T-cell (primary cell): ENCODE results near the gene CLIP2. TPM values are rescaled to one million over a fixed set of nuclear protein-coding genes. Genes with fewer than 3 reads are reported as not detected.
"Not testable (repeated sequence)": the region's sequence is repeated elsewhere in the genome, so short reads cannot be mapped to it uniquely, and the experiment has no call there.

Source experiments
- ATAC-seq, 4 experiments: fragments of 200-7000 bp in 3 of 4; fragments of 150-1000 bp in 1 of 4; cut with Tn5 transposase; replicated peaks in 1 of 4; 1 replicate in 3 of 4; 2 replicates in 1 of 4; pipeline ENCODE4 v1.10.0; 2021; ENCODE audit warnings: moderate library complexity in 3 of 4, mild to moderate bottlenecking in 2 of 4, moderate number of reproducible peaks in 1 of 4
- CTCF ChIA-PET, 2 donors: fragments of 300-600 bp; sonication (Branson Sonifier 250); formaldehyde crosslinking; loops; one replicate each; lab custom pipeline; 2022; ENCODE audit warnings: antibody characterized with exemption in 2 of 2; lab: Charles Lee
- POLR2A ChIA-PET, 2 donors: fragments of 300-600 bp; sonication (Branson Sonifier 250); formaldehyde crosslinking; loops; one replicate each; lab custom pipeline; 2022; ENCODE audit warnings: antibody characterized with exemption in 2 of 2; lab: Charles Lee
- DNase-seq, 35 experiments: peaks; one replicate each; pipeline versions ENCODE4 v3.0.0 to v3.0.0-alpha.2; 2013 to 2023
- H3K27ac ChIP-seq: one replicate; pipeline ENCODE4 v1.5.1; 2013; ENCODE audit warnings: low read length
- H3K27me3 ChIP-seq, 2 experiments: replicated peaks in 1 of 2; 1 replicate in 1 of 2; 2 replicates in 1 of 2; pipeline versions ENCODE4 v1.6.1 to v1.7.0; 2013; ENCODE audit warnings: low read length in 1 of 2, mixed read lengths in 1 of 2; ENCODE audit not compliant: control insufficient read depth in 2 of 2, insufficient read depth in 2 of 2; ENCODE audit errors: extremely low read depth in 1 of 2
- H3K36me3 ChIP-seq, 2 donors: 1 replicate in 1 of 2; 2 replicates in 1 of 2; pipeline versions ENCODE4 v1.6.1 to v1.7.0; 2013; ENCODE audit warnings: low read length in 1 of 2; ENCODE audit not compliant: control insufficient read depth in 2 of 2, insufficient read depth in 1 of 2; ENCODE audit errors: extremely low read depth in 1 of 2
- H3K4me1 ChIP-seq, 2 experiments: 1 replicate in 1 of 2; 2 replicates in 1 of 2; pipeline versions ENCODE4 v1.6.1 to v1.7.0; 2013; ENCODE audit warnings: low read length in 2 of 2, mixed read lengths in 1 of 2; ENCODE audit not compliant: insufficient read depth in 2 of 2, control insufficient read depth in 1 of 2; ENCODE audit errors: extremely low read depth in 1 of 2
- H3K4me3 ChIP-seq, 2 donors: 1 replicate in 1 of 2; 2 replicates in 1 of 2; pipeline versions ENCODE4 v1.5.1 to v1.7.0; 2013; ENCODE audit warnings: mild to moderate bottlenecking in 2 of 2, low read length in 1 of 2, moderate library complexity in 1 of 2; ENCODE audit not compliant: control insufficient read depth in 1 of 2; ENCODE audit errors: extremely low read depth in 1 of 2
- H3K9me3 ChIP-seq: 2 replicates; pipeline ENCODE4 v1.7.0; 2013
- H3K27ac Mint-ChIP-seq, 2 donors: one replicate each; pipeline ENCODE4 v1.8.0; 2020 to 2021; ENCODE audit warnings: mild to moderate bottlenecking in 2 of 2, mixed read lengths in 2 of 2
- H3K27me3 Mint-ChIP-seq, 2 donors: one replicate each; pipeline ENCODE4 v1.8.0; 2021 to 2022; ENCODE audit warnings: mixed read lengths in 2 of 2
- H3K36me3 Mint-ChIP-seq: one replicate; pipeline ENCODE4 v1.8.0; 2021; ENCODE audit warnings: mixed read lengths
- H3K4me1 Mint-ChIP-seq, 3 donors: one replicate each; pipeline ENCODE4 v1.8.0; 2020 to 2022; ENCODE audit warnings: mixed read lengths in 3 of 3, mild to moderate bottlenecking in 1 of 3
- H3K4me3 Mint-ChIP-seq, 3 donors: one replicate each; pipeline ENCODE4 v1.8.0; 2020 to 2022; ENCODE audit warnings: mild to moderate bottlenecking in 3 of 3, mixed read lengths in 3 of 3, moderate library complexity in 3 of 3
- H3K9me3 Mint-ChIP-seq, 3 donors: one replicate each; pipeline ENCODE4 v1.8.0; 2020 to 2022; ENCODE audit warnings: mixed read lengths in 3 of 3
- WGBS: methylation state at CpG from one replicate; pipeline ENCODE4 v1.1.5; 2013; ENCODE audit warnings: missing lambda C conversion rate; ENCODE audit not compliant: insufficient coverage; 5-methylcytosine and 5-hydroxymethylcytosine counted together
- total RNA-seq, 35 experiments: library from RNA in 6 of 35; stranded (reverse) in 6 of 35; fragments of 120-200 nt in 1 of 35; gene quantifications; one replicate each; pipeline versions ENCODE4 v1.2.1 to v1.2.4 and lab custom pipeline; 2013 to 2026

The CLIP2 gene
- total RNA-seq, 5 donors from 2014 or later (not counting 1 experiment from before 2014, with no cell fraction given): 3.1 to 8.5 (median 6.3) TPM

DNA sequence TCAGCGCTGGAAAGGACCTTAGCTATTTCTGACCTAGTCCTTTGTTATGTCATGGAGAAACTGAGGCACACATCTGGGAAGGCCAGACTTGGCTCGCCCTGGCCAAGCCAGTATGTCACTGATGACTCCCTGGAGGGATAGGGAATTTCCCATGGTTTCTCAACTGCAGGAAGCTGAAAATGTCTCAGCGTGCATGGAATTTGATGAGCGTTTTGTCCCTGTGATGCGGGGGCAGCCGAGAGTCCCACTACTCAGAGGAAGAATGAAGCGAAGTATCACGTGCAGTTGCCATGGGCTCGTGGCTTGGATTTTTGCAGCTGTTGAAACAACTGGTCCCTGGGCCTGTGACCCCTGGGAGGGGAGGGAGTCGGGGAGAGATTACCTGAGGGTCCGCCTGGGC is 44.8 kb downstream of the CLIP2 start:
- WGBS: 88% methylated on average over 11 of the region's 11 CpGs
- ChIA-PET CTCF (no interaction called here), POLR2A (no interaction called here)
- H3K4me3 Mint-ChIP-seq: no peak overlapping the region
- peaks cover 0 to 4% of the 10 kb centered on the region in 2 experiments for H3K4me1 ChIP-seq
- no peak overlapping the region for H3K4me3 ChIP-seq
- H3K9me3 ChIP-seq: no peaks in the 10 kb centered on the region
- H3K4me1 Mint-ChIP-seq: peaks cover 0 to 6% (median 0%) of the 10 kb centered on the region in 3 donors
- H3K36me3 ChIP-seq: no peaks in the 10 kb centered on the region
- no peak overlapping the region for H3K27ac Mint-ChIP-seq
- DNase-seq (no peak), ATAC-seq (no peak)
- H3K9me3 Mint-ChIP-seq: no peaks in the 10 kb centered on the region
- H3K27ac ChIP-seq: no peak overlapping the region
- no peaks in the 10 kb centered on the region for H3K36me3 Mint-ChIP-seq
- no peaks in the 10 kb centered on the region for H3K27me3 Mint-ChIP-seq
- no peaks in the 10 kb centered on the region for H3K27me3 ChIP-seq

GRCh38 chr7:74337926-74338325 is 48.7 kb downstream of the CLIP2 start:
- peaks cover 0 to 6% (median 0%) of the 10 kb centered on the region in 3 donors for H3K4me1 Mint-ChIP-seq
- DNase-seq (no peak), ATAC-seq (no peak)
- no peak overlapping the region for H3K4me3 Mint-ChIP-seq
- H3K9me3 ChIP-seq: no peaks in the 10 kb centered on the region
- H3K27ac ChIP-seq: no peak overlapping the region
- no peaks in the 10 kb centered on the region for H3K27me3 Mint-ChIP-seq
- no peak overlapping the region for H3K4me3 ChIP-seq
- H3K27ac Mint-ChIP-seq: no peak overlapping the region
- no peaks in the 10 kb centered on the region for H3K36me3 ChIP-seq
- CTCF ChIA-PET: no interaction called here
- peaks cover 0 to 2% of the 10 kb centered on the region in 2 experiments for H3K27me3 ChIP-seq
- POLR2A ChIA-PET: no interaction called here
- H3K9me3 Mint-ChIP-seq: no peaks in the 10 kb centered on the region
- WGBS: 59% methylated on average over 7 of the region's 9 CpGs
- peaks cover 0 to 4% of the 10 kb centered on the region in 2 experiments for H3K4me1 ChIP-seq
- H3K36me3 Mint-ChIP-seq: no peaks in the 10 kb centered on the region

- Mint-ChIP-seq H3K4me1 (peaks cover 0 to 6% (median 0%) of the 10 kb centered on the region in 3 donors), H3K27me3 (no peaks in the 10 kb centered on the region), H3K27ac (no peak overlapping the region), H3K4me3 (no peak overlapping the region), H3K36me3 (no peaks in the 10 kb centered on the region), H3K9me3 (no peaks in the 10 kb centered on the region)
- ChIA-PET POLR2A (no interaction called here), CTCF (no interaction called here)
- H3K27ac ChIP-seq: no peak overlapping the region
- 79% methylated on average over 45 of the region's 52 CpGs for WGBS
- H3K4me1 ChIP-seq: peaks cover 0 to 4% of the 10 kb centered on the region in 2 experiments
- H3K4me3 ChIP-seq: no peak overlapping the region
- H3K27me3 ChIP-seq: peaks cover 0 to 2% of the 10 kb centered on the region in 2 experiments
- no peaks in the 10 kb centered on the region for H3K36me3 ChIP-seq
- DNase-seq: no peak
- H3K9me3 ChIP-seq: no peaks in the 10 kb centered on the region
- no peak for ATAC-seq
Measured at GRCh38 chr7:74338366-74339108, 49.3 kb downstream of the CLIP2 start.

GRCh38 chr7:74339648-74340047 is 50.4 kb downstream of the CLIP2 start:
- DNase-seq, H3K36me3 ChIP-seq, H3K9me3 ChIP-seq, H3K27me3 ChIP-seq, H3K9me3 Mint-ChIP-seq, H3K4me3 Mint-ChIP-seq, H3K27me3 Mint-ChIP-seq, H3K4me1 ChIP-seq, H3K36me3 Mint-ChIP-seq, CTCF ChIA-PET, H3K4me1 Mint-ChIP-seq, H3K27ac ChIP-seq, ATAC-seq, H3K4me3 ChIP-seq, H3K27ac Mint-ChIP-seq: not testable (repeated sequence)
- POLR2A ChIA-PET: interaction anchor here in 1 of 2 donors (0.6 kb wide), 1 partner anchor 13 kb away, joined by 4 read pairs; no protein-coding TSS in a partner anchor
- WGBS: no CpG with 5 or more reads among the region's 2 CpGs

DNA sequence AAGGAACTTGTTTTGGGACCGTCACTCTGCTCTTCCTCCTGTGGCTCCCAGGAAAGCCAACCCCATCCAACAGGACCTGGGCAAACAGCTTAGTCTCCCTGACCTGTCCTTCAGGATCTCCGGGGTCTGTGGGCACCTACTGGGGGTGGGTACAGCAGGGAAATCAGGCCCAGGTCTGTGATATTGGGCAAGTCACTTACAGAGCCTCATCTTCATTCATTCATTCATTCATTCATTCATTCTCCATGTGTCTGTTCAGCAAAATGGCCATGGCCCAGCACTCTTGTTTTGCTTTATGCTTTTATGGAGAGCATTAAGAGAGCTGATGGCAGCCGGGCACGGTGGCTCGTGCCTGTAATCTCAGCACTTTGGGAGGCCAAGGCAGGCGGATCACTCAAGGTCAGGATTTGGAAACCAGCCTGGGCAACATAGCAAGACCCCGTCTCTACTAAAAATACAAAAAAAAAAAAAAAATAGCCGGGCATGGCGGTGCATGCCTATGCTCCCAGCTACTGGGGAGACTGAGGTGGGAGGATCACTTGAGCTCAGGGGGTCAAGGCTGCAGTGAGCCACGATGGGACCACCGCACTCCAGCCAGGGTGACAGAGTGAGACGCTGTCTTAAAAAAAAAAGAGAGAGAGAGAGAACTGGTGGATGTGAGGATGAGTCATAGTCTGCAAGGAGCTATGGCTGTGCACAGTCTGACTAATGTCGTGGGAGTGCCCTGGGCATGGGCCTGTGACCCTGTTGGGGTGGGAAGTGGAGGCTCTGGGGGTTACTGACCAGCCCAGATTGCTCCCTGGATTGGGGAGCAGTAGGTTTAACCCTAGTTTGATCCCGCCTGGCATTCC is 54.3 kb downstream of the CLIP2 start:
- H3K27ac Mint-ChIP-seq: no peak overlapping the region
- POLR2A ChIA-PET: no interaction called here
- no peak for ATAC-seq

GRCh38 chr7:74344132-74344496 is 54.9 kb downstream of the CLIP2 start:
- ATAC-seq (no peak), DNase-seq (no peak)
- no peak overlapping the region for H3K27ac Mint-ChIP-seq
- peaks cover 0 to 2% of the 10 kb centered on the region in 2 experiments for H3K27me3 ChIP-seq
- no peaks in the 10 kb centered on the region for H3K9me3 Mint-ChIP-seq
- ChIA-PET CTCF (no interaction called here), POLR2A (no interaction called here)
- H3K4me3 Mint-ChIP-seq: no peak overlapping the region
- no peak overlapping the region for H3K27ac ChIP-seq
- H3K36me3 ChIP-seq: no peaks in the 10 kb centered on the region
- H3K4me1 Mint-ChIP-seq: no peaks in the 10 kb centered on the region
- H3K4me1 ChIP-seq: no peaks in the 10 kb centered on the region
- no CpG with 5 or more reads among the region's 2 CpGs for WGBS
- H3K27me3 Mint-ChIP-seq: no peaks in the 10 kb centered on the region
- H3K4me3 ChIP-seq: no peak overlapping the region
- H3K9me3 ChIP-seq: no peaks in the 10 kb centered on the region
- no peaks in the 10 kb centered on the region for H3K36me3 Mint-ChIP-seq

More for the DNA sequence above, 54.3 kb downstream of the CLIP2 start:
- H3K27me3 ChIP-seq: peaks cover 0 to 2% of the 10 kb centered on the region in 2 experiments
- H3K36me3 Mint-ChIP-seq: no peaks in the 10 kb centered on the region
- CTCF ChIA-PET: no interaction called here
- DNase-seq: no peak
- no peak overlapping the region for H3K27ac ChIP-seq
- 75% methylated on average over 9 of the region's 14 CpGs for WGBS
- no peak overlapping the region for H3K4me3 Mint-ChIP-seq
- H3K36me3 ChIP-seq: no peaks in the 10 kb centered on the region
- no peaks in the 10 kb centered on the region for H3K9me3 ChIP-seq
- H3K27me3 Mint-ChIP-seq: no peaks in the 10 kb centered on the region
- H3K9me3 Mint-ChIP-seq: no peaks in the 10 kb centered on the region
- H3K4me1 ChIP-seq: no peaks in the 10 kb centered on the region
- H3K4me3 ChIP-seq: no peak overlapping the region
- peaks cover 0 to under 1% (median 0%) of the 10 kb centered on the region in 3 donors for H3K4me1 Mint-ChIP-seq
